GM19193 (cell line): ENCODE measurements around the gene SELP.

Experiments
- POLR2A ChIP-seq: IDR thresholded peaks from 4 replicates; pipeline ENCODE4 v1.6.1; 2011; ENCODE audit not compliant: insufficient read depth, insufficient read length; ENCODE audit errors: extremely low read depth

SELP gene

DNA sequence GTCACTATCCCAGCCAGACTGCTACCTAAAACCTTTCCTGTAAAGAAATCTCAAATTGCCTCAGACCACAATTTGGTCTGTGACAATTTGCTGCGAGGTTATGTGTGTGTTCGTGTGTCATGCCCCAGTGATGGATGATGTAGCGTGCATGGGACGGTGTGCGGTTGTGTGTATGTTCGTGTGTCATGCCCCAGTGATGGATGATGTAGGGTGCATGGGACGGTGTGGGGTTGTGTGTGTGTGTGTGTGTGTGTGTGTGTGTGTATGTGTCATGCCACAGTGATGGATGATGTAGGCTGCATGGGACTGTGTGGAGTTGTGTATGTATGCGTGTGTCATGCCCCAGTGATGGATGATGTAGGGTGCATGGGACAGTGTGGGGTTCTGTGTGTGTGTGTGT, 9.4 kb downstream of the SELP start:
- TF ChIP-seq POLR2A: no peak

DNA sequence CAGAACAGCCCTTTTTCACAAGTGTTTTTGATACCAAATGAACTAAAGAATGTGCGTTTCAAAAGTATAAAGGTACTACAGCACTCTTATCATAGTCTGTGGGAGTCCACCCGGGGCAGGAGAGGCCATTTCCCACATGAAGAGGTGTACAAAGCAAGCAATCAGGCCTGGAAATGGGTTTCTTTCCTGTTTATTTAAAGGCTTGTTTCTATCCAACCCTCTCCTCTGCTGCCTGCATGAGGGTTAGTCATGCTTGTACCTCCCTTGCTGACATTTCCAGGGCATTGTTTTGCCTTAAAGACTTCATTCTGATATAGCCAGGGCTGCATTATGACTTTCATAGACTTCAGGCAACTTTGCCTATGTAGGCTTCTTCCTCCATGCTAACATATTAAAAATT, 11.6 kb downstream of the SELP start:
- TF ChIP-seq POLR2A: no peak

DNA sequence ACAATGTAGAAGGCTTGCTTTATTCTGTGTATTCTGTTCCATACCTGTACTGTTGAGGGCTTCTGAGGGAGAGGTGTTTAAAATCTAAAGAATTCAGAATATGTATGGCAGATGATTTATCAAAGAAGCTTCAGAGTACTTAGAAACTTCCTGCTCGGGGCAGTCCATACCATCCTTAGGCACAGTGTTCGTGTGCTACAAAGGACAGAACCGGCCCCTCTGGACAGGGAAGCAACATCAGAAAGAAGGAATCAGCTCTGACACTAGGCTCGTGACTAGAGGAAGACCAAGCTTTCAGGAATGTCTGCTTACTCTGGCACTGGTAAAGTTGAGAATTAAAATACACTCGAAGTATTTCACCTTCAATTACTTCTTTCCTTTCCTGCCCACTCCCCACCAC, 14.1 kb downstream of the SELP start:
- no peak for TF ChIP-seq POLR2A

DNA sequence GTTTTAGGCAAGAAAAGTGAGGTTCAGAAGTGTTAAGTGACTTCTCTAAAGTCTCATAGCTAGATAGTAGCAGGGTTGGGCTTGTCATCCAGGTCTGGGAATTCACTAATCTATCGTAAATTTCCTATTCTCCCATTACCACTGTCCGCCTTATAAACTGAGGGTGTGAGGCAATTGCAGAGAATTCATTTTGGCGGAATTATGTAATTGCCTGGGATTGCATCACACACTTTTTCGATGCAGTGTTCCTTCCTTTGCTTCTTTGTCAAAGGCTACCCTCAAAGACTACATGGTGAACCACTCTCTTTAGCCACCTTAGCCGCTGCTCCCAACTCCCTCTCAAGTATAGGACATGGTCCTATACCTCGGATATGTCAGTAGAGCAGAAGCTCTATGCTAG, 19.1 kb downstream of the SELP start:
- TF ChIP-seq POLR2A: no peak

DNA sequence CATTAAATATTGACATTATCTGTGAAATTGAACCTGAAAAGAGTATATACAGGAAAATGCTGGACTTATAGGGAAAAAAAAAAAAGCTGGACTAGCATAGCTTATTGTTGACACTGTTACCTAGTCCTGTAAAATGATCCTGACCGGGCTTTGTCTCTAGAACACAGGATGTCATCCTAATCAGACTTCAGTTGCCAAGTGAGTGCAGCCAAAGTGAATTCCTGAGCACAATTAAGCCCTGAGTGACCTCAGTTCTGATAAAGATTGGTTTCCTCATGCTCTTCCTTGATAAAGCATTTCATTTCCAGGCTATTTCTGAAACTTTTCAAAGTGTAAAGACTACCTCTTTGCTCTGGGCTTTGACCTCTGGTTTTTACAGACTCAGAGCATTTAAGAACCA, 19.8 kb downstream of the SELP start:
- no peak for TF ChIP-seq POLR2A

DNA sequence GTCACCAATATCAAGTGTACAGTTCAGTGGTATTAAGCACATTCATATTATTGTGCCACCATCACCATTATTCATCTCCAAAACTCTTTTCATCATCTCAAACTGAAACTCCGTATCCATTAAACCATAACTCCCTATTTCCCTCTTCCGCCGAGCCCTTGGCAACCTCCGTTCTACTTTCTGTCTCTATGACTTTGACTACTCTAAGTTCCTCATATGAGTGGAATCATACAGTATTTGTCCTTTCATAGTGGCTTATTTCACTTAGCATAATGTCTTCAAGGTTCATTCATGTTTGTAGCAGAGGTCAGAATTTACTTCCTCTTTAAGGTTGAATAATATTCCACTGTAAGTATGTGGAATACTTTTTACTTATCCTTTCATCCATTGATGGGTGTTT, 21.7 kb downstream of the SELP start:
- no peak for TF ChIP-seq POLR2A

DNA sequence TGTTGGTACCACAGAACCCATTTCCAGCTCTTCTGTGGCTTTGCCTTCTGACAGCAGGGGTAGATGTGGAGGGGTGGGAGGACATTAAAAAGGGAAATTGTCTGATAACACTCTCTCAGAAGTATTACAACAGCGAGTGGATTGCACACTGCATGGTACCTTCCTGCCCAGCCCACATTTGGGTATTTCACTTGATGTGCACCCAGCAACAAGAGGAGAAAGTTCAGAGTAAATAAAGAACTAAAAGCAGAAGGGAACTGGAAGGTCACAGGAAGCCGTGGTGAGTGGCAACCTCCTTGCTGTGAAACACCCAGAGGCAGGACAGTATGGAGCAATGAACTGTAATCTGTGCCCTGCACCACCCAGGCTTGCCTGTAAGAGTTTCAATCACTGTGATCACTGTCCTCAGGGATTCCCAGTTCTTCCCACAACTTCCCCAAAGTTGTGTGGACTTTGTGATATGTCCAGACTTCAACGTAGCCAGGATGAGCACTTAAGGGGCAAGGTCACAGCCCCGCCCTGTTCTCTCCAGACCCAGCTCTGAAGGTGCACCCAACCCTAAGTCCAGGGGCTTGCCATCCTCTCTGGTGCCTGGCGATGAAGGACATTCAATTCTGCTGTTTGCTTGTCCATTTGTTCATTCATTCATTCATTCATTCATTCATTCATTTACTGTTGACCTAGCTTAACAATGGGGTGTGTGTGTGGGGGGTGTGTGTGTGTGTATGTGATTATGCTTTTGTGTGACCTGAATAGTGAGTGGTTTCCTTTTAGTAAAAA, 25.0 kb downstream of the SELP start:
- no peak for TF ChIP-seq POLR2A

DNA sequence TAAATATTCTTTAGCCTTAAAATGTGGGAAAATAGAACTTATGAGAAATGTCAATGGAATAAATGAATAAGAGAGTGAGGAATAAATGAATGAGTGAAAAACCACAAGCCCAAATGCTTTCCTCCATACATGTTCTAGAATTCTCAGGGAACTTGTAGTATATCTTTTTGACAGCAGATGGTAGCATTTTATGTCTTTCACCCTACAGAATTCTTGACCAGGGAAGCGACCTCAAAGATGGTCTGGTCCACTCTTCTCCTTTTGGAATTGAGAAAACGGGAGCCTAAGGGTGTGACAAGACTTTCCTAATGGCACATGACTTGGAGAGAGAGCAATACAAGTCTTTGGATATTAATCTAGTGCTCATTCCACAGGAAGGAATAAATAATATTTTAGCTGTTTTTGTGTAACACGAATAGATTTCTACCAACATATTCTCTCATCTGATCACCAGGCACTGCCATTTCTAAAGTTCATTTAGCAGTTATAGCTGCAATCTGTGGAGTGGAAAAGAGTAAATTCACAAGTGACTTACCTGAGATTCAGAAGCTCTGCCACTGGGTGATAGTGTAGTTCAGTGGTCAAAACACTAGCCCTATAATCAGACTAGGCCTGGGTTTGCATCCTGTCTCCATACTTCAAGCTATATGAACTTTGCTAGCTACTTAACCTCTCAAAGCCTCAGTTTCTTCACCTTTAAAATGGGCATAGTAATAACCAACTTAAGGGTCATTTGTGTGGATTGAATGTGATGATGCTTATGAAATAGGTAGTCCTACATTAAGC, 28.6 kb downstream of the SELP start:
- no peak for TF ChIP-seq POLR2A

DNA sequence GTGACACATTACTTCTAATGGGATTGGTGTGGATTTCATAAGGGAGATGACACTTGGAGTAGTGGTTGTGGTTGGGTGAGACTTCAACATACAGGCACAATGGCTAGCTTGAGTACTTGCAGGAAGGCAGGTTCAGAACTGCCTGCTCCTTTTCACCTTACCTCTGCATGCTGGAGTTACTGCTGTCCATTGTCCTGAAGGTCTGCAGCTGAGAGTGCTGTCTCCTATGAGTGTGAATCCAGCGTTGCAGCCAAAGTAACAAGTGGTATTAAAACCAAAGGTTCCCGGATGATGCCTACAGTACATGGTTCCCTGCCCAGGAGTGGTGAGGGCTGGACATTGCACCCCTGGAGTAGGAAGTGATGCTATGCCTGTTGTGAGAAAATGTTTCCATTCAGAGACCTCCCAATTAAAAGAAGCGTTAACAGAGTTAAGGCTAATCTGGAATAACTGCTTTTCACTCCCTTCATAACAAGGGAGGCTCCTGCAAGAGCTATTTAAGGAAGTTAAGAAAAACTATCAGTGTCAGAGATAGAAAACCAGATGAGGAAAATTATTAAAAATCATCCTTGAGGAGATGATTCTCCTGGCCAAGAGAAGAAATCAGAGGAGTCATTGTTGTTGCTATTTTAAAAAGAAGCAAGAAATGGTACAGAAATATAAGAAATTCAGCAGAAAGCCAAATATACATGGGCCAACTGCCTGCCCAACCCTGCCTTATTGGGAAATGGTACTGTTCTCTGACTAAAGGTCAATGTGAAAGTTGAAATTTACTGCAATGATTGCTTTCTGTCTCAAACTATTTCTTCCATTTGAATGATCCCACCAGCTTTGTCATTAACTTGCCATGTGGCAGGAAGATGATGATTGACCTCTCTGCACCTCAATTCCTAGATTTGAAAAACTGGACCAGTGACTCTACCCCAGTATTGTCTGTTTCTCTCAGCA, 33.9 kb downstream of the SELP start:
- TF ChIP-seq POLR2A: no peak

DNA sequence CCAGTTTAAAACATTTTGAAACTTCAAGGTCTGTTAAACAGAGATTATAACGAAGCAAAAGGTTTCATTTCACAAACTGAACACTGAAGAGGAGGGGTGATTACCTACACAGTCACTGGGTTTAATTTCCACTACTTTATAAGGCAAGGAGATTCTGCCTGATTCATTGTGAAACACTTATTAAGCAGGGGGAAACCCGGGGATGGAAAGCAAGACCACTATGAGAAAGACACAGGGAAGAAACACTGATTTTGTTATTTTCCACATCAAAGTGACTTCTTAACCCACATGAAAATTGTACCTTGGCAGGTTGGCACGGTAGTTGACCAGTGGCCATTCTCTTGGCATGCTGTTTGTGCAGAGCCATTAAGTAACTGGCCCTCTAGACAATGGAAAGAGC, 35.5 kb downstream of the SELP start:
- TF ChIP-seq POLR2A: no peak

DNA sequence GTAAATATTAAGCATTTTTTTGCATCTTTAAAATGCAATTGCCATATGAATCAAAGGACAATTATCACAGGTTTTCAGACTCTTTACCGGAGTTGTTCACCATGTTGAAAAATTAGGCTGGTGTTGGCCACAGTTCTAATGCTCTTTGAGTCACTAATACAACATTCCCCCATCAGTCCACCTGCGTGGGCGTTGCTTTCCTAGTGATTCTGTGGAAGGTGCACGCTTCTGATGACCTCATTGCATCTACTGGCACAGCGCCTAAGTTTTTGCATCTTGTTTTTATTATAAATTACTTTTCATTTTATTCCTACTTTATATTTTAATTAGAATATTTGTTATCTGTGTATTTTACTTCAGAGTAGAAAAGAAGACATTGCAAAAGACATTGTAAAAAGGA, 39.0 kb downstream of the SELP start:
- no peak for TF ChIP-seq POLR2A

DNA sequence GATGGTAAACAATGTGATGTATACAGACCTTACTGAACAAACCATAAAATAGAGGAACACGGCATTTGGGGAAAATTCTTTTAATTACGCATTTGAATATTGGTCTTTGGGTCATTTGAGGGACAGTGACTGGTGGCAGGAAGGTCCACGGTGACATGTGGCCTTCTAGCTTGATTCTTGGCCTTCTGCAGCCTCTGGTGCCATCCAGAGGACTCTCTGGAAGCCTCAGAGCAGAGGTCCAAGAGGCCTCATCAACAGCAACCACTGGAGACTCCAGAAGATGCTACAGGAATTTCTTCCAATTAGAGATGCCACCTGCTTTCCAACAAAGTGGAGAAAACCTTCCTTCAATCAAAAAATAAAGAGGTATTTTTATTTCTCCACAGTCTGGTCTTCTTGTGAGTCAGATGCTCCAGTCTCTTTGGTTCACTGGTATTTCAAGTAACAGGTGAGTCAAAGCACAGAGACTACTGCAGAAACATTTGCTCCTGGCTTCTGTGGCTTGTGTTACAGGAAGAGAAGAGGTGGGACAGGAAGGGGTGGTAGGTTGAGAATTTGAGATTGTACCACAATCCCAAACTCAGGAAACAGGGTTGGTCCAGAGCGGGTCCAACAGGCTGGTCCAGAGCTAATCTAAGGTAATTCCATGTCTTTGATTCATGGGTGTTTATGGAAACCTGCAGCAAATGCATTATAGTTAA, 41.0 kb downstream of the SELP start:
- TF ChIP-seq POLR2A: no peak

DNA sequence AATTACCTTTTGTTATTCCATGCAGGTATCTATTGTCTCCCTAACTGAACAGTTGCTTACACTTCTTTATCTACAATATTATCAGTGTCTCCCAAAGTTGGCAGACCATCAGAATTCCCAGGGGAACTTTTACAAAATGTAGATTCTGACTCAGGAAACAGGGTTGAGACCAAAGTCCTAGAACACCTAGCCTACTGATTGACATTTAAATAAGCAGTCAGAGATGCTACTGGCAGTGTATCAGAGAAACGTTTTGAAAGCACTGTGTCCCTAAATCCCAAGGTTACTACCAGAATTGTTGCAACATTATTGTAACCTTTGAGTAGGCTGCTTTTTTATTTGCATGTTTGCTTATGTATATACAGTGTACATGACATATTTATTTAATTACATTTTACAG, 41.8 kb downstream of the SELP start:
- TF ChIP-seq POLR2A: no peak

DNA sequence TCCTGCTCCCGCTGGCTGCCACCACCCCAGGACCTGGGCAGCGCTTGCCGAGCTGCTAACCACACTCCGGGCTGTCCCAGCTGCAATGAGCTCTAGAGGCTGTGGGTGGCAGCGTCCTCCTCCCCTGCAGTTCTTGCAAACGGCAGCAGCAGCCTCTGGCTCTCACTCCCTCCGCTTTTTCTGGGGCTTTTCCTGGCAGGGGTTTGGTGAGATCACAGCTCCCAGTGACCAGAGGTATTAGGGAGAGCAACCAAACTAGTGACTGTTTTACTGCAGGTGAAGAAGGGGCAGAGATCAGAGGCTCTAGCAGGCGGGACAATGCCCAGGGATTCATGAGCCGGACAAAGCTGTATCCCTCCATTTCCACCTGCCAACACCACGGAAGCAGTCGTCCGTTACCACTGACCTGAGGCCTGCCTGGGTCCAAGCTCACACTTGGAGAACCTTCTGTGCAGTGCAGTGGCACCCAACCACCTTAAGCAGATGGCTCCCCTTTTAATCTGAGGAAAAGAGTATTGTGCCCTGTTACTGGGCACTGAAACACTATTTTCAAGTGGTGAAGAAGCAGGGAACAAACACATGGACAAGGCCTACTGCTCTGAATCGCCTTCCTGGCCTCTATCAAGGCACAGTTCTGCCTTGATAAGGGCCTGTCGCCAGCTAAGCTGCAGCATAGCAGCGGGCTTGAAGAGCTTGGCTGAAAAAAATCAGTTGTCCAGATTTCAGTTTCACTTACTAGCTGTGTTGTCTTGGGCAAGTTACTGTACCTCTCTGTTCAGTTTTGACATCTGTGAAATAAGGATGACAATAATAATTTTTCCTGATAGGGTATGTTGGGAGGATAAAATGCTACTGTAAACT, 43.3 kb downstream of the SELP start, which contains the start of gene F5:
Gene F5, minus strand, starts transcription at position 87 of the 861 bp plus-strand sequence. CDS start 95 bp downstream, outside the sequence.
- no peak for TF ChIP-seq POLR2A
